Muscle layer of colon (tissue), 2 donors: ENCODE data around the gene TMEM235.

Experiments
- H3K27ac ChIP-seq: one replicate; pipeline ENCODE4 v1.7.0; 2013; ENCODE audit warnings: low read depth, mild to moderate bottlenecking, low read length, moderate library complexity
- H3K27me3 ChIP-seq, 2 donors: one replicate each; pipeline ENCODE4 v1.7.0; 2013; ENCODE audit warnings: low read length in 2 of 2, mild to moderate bottlenecking in 2 of 2; ENCODE audit not compliant: insufficient read depth in 2 of 2, control insufficient read depth in 1 of 2
- H3K36me3 ChIP-seq: one replicate; pipeline ENCODE4 v1.7.0; 2013; ENCODE audit warnings: mild to moderate bottlenecking, low read length; ENCODE audit not compliant: insufficient read depth
- H3K4me1 ChIP-seq: one replicate; pipeline ENCODE4 v1.7.0; 2013; ENCODE audit warnings: mild to moderate bottlenecking, low read length; ENCODE audit not compliant: insufficient read depth
- H3K4me3 ChIP-seq, 2 donors: one replicate each; pipeline ENCODE4 v1.7.0; 2013; ENCODE audit warnings: low read length in 2 of 2, low read depth in 1 of 2, mild to moderate bottlenecking in 1 of 2, moderate library complexity in 1 of 2
- H3K9ac ChIP-seq: one replicate; pipeline ENCODE4 v1.7.0; 2013; ENCODE audit warnings: low read length
- H3K9me3 ChIP-seq: one replicate; pipeline ENCODE4 v1.7.0; 2013; ENCODE audit warnings: mild to moderate bottlenecking, low read length
- donor health status: abdominal sarcoma.
- donor health status: Adenocarcinoma of cecum.

TMEM235 gene

GRCh38 chr17:78289004-78289403, 57.6 kb downstream of the TMEM235 start:
- Histone ChIP-seq H3K27ac (no peak overlapping the region), H3K4me1 (no peaks in the 10 kb centered on the region), H3K9ac (no peak overlapping the region), H3K4me3 (no peak overlapping the region), H3K36me3 (no peaks in the 10 kb centered on the region), H3K9me3 (no peaks in the 10 kb centered on the region), H3K27me3 (no peaks in the 10 kb centered on the region)

GRCh38 chr17:78289802-78290363, 58.5 kb downstream of the TMEM235 start:
- no peak overlapping the region for H3K27ac ChIP-seq
- H3K9me3 ChIP-seq, result no peaks in the 10 kb centered on the region
- no peak overlapping the region for H3K9ac ChIP-seq
- H3K4me3 ChIP-seq, result no peak overlapping the region
- no peaks in the 10 kb centered on the region for H3K27me3 ChIP-seq
- no peaks in the 10 kb centered on the region for H3K36me3 ChIP-seq
- H3K4me1 ChIP-seq, result no peaks in the 10 kb centered on the region
